AG04450 (cell line): ENCODE measurements around the gene NR2E1. TPM values are rescaled to one million over a fixed set of nuclear protein-coding genes. Genes with fewer than 3 reads are reported as not detected.

Experiments
- CTCF ChIA-PET: fragments of 300-600, 350-600 bp; formaldehyde crosslinking; extraction: SDS; loops from one replicate; lab custom pipeline; 2022; ENCODE audit warnings: antibody characterized with exemption, inconsistent platforms; lab: Charles Lee
- POLR2A ChIA-PET: fragments of 350-600 bp; formaldehyde crosslinking; extraction: SDS; loops from one replicate; lab custom pipeline; 2021; ENCODE audit warnings: antibody characterized with exemption, inconsistent platforms; lab: Yijun Ruan, JAX
- DNase-seq: peaks from one replicate; pipeline ENCODE4 v3.0.0-alpha.2; 2011; ENCODE audit warnings: low read depth, low spot score
- H3K27ac ChIP-seq: one replicate; pipeline ENCODE4 v1.5.1; 2012; ENCODE audit warnings: low read depth, low read length, control low read depth
- H3K27me3 ChIP-seq: one replicate; pipeline ENCODE4 v1.6.0; 2012; ENCODE audit warnings: low read length; ENCODE audit not compliant: control insufficient read depth, insufficient read depth
- H3K4me3 ChIP-seq: 2 replicates; pipeline ENCODE4 v1.5.1; 2011; ENCODE audit warnings: mild to moderate bottlenecking, low read depth, low read length, control low read depth
- H3K9me3 ChIP-seq: 2 replicates; pipeline ENCODE4 v1.5.1; 2012; ENCODE audit warnings: low read length; ENCODE audit not compliant: control insufficient read depth, insufficient read depth
- polyA plus RNA-seq: library from polyadenylated mRNA; depleted of rRNA; stranded (reverse); fragments of >200 nt; gene quantifications from 2 replicates; pipeline ENCODE4 v1.2.3, GENCODE V29; 2011
- TF ChIP-seq, protein P1 (sequence below): IDR thresholded peaks from 2 replicates; pipeline ENCODE4 v1.5.1; 2011; ENCODE audit warnings: low read depth, low read length, control low read depth, inconsistent platforms

NR2E1 gene
- polyA plus RNA-seq, 1 experiment = not detected

DNA sequence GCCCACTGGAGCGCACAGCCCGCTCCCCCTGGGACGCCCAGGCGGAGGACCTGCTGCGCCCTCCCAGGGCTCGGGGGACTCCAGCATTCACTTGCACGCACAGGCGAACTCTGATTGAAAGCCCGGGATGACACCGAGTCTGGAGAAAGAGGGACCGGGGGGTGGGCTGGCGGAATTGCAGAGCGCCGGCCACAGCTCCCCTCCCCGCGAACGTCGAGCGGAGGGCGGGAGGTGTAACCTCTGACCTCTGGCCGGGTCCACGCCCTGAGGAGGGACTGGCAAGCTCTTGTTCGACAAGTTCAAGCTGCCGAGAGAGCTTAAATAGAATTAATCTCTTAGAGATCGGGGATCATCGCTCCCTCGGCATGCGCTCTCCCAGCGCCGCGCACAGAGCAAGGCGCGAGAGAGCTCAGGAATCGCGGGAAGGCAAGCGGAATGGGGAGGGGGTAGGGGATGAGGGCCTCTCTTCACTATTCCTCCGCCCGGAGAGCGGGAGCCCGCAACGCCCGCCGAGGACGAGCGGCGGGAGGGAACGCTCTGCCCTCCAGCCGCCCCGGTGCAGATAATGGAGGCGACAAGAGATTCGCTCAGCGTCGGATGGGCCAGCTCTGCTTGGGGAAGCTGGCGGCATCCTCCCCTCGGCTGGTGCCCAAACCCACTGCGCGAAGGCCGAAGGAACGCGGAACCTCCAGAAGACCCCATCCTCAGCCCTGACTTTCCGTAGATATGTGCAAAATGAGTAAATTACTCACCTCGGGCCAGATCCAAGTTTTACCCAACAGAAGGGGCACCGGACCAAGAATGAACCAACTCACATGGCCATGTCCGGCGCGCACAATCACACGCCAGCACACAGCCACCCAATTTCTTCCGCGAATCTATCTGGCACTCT, 761 bp upstream of the NR2E1 start:
- Histone ChIP-seq H3K9me3 (peaks cover 7% of the 10 kb centered on the region; the same call in 1 of the 2 replicates), H3K4me3 (no peak overlapping the region), H3K27ac (no peak overlapping the region), H3K27me3 (peaks cover 94% of the 10 kb centered on the region)
- ChIA-PET POLR2A (no interaction called here), CTCF (no interaction called here)
- DNase-seq = no peak
- TF ChIP-seq, protein P1, sequence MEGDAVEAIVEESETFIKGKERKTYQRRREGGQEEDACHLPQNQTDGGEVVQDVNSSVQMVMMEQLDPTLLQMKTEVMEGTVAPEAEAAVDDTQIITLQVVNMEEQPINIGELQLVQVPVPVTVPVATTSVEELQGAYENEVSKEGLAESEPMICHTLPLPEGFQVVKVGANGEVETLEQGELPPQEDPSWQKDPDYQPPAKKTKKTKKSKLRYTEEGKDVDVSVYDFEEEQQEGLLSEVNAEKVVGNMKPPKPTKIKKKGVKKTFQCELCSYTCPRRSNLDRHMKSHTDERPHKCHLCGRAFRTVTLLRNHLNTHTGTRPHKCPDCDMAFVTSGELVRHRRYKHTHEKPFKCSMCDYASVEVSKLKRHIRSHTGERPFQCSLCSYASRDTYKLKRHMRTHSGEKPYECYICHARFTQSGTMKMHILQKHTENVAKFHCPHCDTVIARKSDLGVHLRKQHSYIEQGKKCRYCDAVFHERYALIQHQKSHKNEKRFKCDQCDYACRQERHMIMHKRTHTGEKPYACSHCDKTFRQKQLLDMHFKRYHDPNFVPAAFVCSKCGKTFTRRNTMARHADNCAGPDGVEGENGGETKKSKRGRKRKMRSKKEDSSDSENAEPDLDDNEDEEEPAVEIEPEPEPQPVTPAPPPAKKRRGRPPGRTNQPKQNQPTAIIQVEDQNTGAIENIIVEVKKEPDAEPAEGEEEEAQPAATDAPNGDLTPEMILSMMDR = no peak

DNA sequence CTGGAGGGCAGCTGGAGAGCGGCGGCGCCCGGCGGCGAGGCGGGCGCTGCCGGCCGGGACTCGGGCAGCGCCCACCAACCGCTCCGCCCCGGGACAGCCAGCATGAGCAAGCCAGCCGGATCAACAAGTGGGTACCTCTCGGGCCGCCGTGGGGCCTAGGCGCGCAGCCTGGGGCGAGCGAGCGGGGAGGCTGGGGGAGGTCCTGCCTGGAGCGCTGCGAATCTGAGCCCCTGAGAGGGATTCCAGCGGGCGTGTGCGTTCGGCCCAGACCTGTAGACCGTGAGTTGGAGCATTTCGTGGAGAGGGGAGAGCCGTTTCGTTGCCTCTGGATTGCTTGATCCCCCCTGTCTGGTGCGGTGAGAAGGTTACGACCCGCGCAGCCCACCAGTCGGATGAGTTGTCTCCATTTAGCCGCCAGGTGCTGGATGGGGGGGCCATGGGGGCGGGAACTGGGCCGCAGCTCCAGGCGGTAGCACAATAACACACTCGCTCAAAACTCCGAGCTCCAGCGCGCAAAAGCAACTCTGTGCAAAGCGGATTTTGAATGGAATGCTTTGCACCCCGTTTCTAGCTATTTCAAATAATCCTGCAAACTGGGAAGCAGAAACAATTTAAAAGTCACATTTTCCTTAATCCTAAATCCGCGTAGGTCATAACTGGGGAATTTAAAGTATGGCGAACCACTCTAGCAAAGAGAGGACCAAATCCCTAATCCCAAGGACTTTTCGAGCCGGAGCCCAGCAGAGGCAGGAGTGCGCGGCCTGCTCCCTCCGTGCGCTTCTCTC, 1.0 kb downstream of the NR2E1 start:
- peaks cover 7% of the 10 kb centered on the region; the same call in 1 of the 2 replicates for H3K9me3 ChIP-seq
- peaks cover 96% of the 10 kb centered on the region for H3K27me3 ChIP-seq
- H3K27ac ChIP-seq = no peak overlapping the region
- no peak for DNase-seq
- H3K4me3 ChIP-seq = no peak overlapping the region
- CTCF ChIA-PET = no interaction called here
- TF ChIP-seq, protein P1 = no peak
- POLR2A ChIA-PET = no interaction called here

DNA sequence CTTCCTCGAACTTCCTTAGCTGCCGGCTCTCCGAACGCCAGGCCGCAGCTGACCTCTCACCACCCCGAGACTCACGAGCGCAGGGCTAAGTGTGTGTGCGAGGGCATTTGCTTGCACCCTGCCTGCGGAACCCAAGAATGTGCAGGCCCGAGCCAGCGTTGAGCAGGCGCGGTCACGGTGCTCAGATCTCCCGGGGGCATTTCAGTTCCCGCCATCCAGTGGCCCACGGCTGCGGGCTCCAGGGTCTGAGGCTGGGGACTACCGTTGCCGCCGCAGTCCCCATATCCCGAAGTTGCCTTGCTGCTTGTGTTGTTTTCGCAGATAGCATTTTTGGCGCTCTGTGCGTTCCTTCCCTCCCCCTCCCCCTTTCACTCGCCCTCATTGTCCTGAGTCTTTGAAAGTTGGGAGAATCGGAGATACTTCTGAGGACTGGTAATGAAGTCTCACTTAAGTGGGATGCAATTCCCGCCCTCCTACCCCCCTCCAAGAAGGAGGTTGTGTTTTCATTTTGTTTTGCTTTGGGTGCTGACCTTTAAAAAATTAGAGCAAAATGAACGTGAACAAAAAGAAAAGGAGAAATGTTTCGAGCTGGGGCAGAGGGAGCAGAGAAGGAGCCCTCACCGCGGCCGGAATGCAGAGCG, 1.7 kb downstream of the NR2E1 start:
- TF ChIP-seq, protein P1 = no peak
- ChIA-PET POLR2A (no interaction called here), CTCF (no interaction called here)
- DNase-seq = no peak
- Histone ChIP-seq H3K27me3 (peaks cover 96% of the 10 kb centered on the region), H3K4me3 (no peak overlapping the region), H3K27ac (no peak overlapping the region), H3K9me3 (peaks cover 7% of the 10 kb centered on the region; the same call in 1 of the 2 replicates)

DNA sequence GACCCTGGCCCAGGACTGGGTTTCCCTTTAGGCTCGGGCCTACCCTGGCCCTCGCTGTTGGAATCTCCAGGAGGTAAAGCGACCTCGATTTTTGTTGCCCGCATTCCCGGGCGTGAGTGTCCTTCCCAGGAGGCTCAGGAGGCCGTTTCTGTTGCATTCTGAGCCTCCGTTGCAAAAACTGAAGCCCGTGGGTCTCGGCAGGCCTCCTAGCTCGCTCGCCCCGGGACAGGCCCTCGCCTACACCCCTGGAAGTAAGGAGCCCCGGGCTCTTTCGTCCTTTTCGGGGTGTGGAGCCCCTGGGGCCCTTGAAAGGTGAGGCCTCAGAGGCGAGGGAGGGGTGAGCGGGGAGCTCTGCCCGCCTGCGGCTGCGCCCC, 2.3 kb downstream of the NR2E1 start:
- DNase-seq = no peak
- ChIA-PET POLR2A (no interaction called here), CTCF (no interaction called here)
- TF ChIP-seq, protein P1 = no peak
- no peak overlapping the region for H3K4me3 ChIP-seq
- no peak overlapping the region for H3K27ac ChIP-seq
- peaks cover 7% of the 10 kb centered on the region; the same call in 1 of the 2 replicates for H3K9me3 ChIP-seq
- H3K27me3 ChIP-seq = peaks cover 96% of the 10 kb centered on the region
